IPS-15b (cell line): Measurements from ENCODE around the gene AVEN.
"Not testable (repeated sequence)": the region's sequence is repeated elsewhere in the genome, so short reads cannot be mapped to it uniquely, and the experiment has no call there.

Source experiments
- H3K27me3 ChIP-seq: one replicate; pipeline ENCODE4 v1.6.1; 2013; ENCODE audit warnings: low read length; ENCODE audit not compliant: control insufficient read depth, insufficient read depth
- H3K36me3 ChIP-seq: one replicate; pipeline ENCODE4 v1.6.1; 2013; ENCODE audit warnings: low read length; ENCODE audit not compliant: control insufficient read depth, insufficient read depth
- H3K4me1 ChIP-seq: one replicate; pipeline ENCODE4 v1.6.1; 2013; ENCODE audit warnings: mild to moderate bottlenecking, low read length; ENCODE audit not compliant: control insufficient read depth, insufficient read depth
- H3K4me3 ChIP-seq: one replicate; pipeline ENCODE4 v1.5.1; 2013; ENCODE audit warnings: low read depth, low read length
- H3K9ac ChIP-seq: one replicate; pipeline ENCODE4 v1.6.1; 2013; ENCODE audit warnings: low read depth, mild to moderate bottlenecking, low read length
- H3K9me3 ChIP-seq: one replicate; pipeline ENCODE4 v1.6.1; 2013; ENCODE audit warnings: mild to moderate bottlenecking, low read length; ENCODE audit not compliant: control insufficient read depth, insufficient read depth

Gene AVEN

DNA sequence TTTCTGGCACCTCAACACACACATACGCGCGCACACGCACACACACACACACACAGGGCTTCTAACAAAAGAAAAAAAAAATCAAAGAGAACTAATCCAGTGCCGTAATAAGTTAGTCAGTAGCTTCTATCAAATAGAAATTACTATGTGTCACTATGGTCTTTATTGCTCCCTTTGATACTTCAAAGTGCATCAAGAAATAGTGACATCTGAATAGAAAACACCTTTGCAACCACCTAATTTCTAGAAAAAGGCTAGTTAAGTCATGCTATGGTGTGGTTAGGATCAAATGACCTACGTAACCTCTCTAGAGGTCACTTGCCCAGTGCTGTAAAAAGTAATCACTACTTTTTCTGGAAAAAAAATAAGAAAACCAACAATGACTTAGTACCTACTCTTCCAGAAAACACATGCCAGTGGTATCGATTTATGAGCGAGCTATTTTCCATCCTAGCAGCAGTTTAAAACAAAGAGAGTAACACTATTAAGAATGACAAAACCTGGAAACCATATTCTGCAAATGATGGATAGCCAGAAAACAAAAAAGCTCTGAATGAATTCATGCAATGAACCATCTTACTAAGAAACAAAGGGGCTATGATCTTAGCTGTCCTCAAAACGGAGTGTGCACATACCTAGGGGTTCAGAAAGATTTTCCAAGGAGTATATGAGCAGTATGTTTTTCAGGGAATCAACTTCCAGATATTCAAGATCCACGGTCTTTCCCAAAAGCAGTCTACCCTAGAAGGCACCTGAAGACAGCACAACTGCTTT, 6.8 kb downstream of the AVEN start:
- Histone ChIP-seq H3K4me1 (no peaks in the 10 kb centered on the region), H3K27me3 (no peaks in the 10 kb centered on the region), H3K4me3 (no peak overlapping the region), H3K9ac (no peak overlapping the region), H3K9me3 (no peaks in the 10 kb centered on the region), H3K36me3 (no peaks in the 10 kb centered on the region)

GRCh38 chr15:34027606-34028005, 11.4 kb downstream of the AVEN start:
- Histone ChIP-seq H3K27me3 (no peaks in the 10 kb centered on the region), H3K4me3 (no peak overlapping the region), H3K36me3 (no peaks in the 10 kb centered on the region), H3K9ac (no peak overlapping the region), H3K9me3 (no peaks in the 10 kb centered on the region), H3K4me1 (no peaks in the 10 kb centered on the region)

DNA sequence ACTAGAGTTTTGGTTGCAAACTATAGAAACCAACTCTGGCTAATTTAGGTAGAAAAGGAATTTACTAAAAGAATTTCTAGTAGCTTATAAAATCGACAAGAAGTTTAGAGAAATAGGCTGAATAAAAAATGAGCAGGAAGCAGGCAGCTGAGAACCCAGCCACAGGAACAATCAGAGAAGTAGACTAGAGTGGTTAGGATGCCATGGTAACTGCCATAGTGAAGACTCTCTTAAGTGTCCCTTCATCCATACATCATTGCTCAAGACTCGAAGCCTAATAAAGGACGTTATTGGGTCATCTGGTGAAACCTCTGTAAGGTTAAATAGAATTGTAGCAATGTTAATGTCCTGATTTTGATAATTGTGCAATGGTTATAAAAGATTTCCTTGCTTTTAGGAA, 13.8 kb downstream of the AVEN start:
- no peaks in the 10 kb centered on the region for H3K4me1 ChIP-seq
- H3K9me3 ChIP-seq, result no peaks in the 10 kb centered on the region
- no peak overlapping the region for H3K9ac ChIP-seq
- H3K4me3 ChIP-seq, result no peak overlapping the region
- no peaks in the 10 kb centered on the region for H3K27me3 ChIP-seq
- no peaks in the 10 kb centered on the region for H3K36me3 ChIP-seq

DNA sequence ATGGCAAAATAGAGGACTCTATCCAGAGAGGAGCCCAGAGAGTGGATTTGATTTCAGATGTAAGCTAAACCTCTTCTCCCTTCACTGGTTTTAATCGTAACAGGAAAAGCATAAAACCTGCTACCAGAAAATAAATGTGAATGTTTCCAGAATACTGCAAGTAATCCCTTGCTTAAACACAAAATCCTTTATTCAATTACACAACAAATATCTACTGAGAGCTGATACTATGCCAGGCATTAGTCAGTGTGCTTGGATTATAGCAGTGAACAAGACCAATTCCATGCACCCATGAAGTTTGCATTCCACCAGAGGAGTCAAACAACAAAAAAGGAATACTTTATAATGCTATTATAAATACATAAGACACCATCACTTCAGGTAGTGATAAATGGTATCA, 15.1 kb downstream of the AVEN start:
- no peaks in the 10 kb centered on the region for H3K9me3 ChIP-seq
- H3K9ac ChIP-seq, result no peak overlapping the region
- H3K36me3 ChIP-seq, result no peaks in the 10 kb centered on the region
- H3K27me3 ChIP-seq, result no peaks in the 10 kb centered on the region
- no peaks in the 10 kb centered on the region for H3K4me1 ChIP-seq
- no peak overlapping the region for H3K4me3 ChIP-seq

GRCh38 chr15:34019369-34019990, 19.5 kb downstream of the AVEN start:
- Histone ChIP-seq H3K27me3 (no peaks in the 10 kb centered on the region), H3K36me3 (no peaks in the 10 kb centered on the region), H3K4me1 (peaks cover 2% of the 10 kb centered on the region), H3K9ac (no peak overlapping the region), H3K9me3 (no peaks in the 10 kb centered on the region), H3K4me3 (no peak overlapping the region)

GRCh38 chr15:34018738-34019137, 20.3 kb downstream of the AVEN start:
- H3K36me3 ChIP-seq, H3K4me3 ChIP-seq, H3K4me1 ChIP-seq, H3K9me3 ChIP-seq, H3K27me3 ChIP-seq, H3K9ac ChIP-seq: not testable (repeated sequence)

GRCh38 chr15:34018021-34018645, 20.9 kb downstream of the AVEN start:
- H3K9me3 ChIP-seq, result no peaks in the 10 kb centered on the region

GRCh38 chr15:34014556-34014955, 24.4 kb downstream of the AVEN start:
- no peak overlapping the region for H3K4me3 ChIP-seq
- H3K36me3 ChIP-seq, result no peaks in the 10 kb centered on the region
- no peaks in the 10 kb centered on the region for H3K27me3 ChIP-seq
- peaks cover 2% of the 10 kb centered on the region for H3K4me1 ChIP-seq
- H3K9me3 ChIP-seq, result no peaks in the 10 kb centered on the region
- no peak overlapping the region for H3K9ac ChIP-seq

More at GRCh38 chr15:34018021-34018645, 20.9 kb downstream of the AVEN start:
- Histone ChIP-seq H3K36me3 (no peaks in the 10 kb centered on the region), H3K4me1 (peaks cover 2% of the 10 kb centered on the region), H3K27me3 (no peaks in the 10 kb centered on the region), H3K9ac (no peak overlapping the region), H3K4me3 (no peak overlapping the region)

DNA sequence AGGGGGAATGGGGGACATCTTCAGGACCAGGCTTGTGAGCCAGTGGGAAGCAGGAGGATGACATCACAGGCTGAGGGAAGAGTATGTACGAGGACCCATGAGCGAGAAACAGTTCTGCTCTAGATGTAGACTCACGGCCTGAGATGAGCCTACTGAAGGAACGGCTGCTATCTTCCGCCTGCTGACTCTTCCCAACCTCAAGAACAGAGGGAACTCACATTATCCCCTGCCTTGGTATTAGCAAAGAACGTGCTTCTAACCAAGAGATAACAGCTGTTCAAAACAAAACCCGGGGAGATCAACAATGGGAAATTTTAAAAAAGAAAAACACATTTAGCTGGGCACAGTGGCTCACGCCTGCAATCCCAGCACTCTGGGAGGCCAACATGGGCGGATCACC, 25.3 kb downstream of the AVEN start:
- Histone ChIP-seq H3K4me1 (peaks cover 2% of the 10 kb centered on the region), H3K36me3 (no peaks in the 10 kb centered on the region)

DNA sequence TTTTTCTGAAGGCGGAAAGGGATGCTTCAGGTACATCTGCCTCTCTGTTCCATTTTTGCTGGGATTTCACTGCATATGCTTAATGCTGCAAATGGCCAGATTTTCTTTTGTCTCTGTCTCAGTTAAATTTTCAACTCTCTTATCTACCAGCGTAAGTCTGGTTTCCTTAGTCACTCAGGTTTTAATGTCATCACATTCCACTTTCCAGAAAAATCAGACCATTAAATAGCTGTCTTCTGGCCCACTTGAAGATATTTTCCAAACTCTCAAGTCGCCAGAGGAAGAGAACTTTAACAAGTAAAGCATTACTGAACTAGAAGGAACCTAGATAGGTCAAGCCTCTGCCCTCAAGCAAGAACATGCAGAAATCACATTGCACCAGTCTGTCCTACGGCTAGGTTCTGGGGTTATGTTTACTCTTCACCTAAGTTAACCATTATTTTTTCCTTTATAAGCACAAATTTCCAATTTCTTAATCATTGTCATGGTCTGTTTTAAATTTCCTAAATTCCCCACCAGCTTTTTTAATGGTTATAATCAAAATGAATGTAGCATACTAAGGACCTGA, 26.5 kb downstream of the AVEN start:
- Histone ChIP-seq H3K9ac (no peak overlapping the region), H3K36me3 (no peaks in the 10 kb centered on the region), H3K4me3 (no peak overlapping the region), H3K4me1 (peaks cover 2% of the 10 kb centered on the region), H3K9me3 (no peaks in the 10 kb centered on the region), H3K27me3 (no peaks in the 10 kb centered on the region)

More for the DNA sequence above, 25.3 kb downstream of the AVEN start:
- H3K9me3 ChIP-seq, result no peaks in the 10 kb centered on the region
- H3K27me3 ChIP-seq, result no peaks in the 10 kb centered on the region
- no peak overlapping the region for H3K4me3 ChIP-seq
- H3K9ac ChIP-seq, result no peak overlapping the region

DNA sequence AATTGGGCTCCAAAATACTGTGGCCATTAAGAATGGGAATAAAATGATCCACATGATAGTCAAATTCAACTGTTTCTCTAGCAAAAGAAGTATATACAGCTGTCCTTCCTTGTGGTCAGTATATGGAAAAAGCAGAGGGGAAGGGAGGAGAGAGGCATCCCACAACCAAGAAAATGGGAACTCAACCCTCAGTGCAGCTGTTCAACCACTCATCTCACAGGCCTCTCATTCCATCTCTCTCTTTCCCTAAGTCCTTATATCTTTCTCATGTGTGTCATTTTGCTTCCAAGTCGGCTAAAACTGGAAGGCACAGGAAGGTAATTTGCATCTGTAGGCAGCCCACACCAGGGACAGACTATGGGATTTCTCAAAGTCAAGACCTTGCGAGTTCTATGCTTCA, 27.5 kb downstream of the AVEN start:
- H3K9me3 ChIP-seq, result no peaks in the 10 kb centered on the region
- peaks cover 2% of the 10 kb centered on the region for H3K4me1 ChIP-seq
- no peak overlapping the region for H3K9ac ChIP-seq
- no peak overlapping the region for H3K4me3 ChIP-seq
- no peaks in the 10 kb centered on the region for H3K36me3 ChIP-seq
- no peaks in the 10 kb centered on the region for H3K27me3 ChIP-seq

DNA sequence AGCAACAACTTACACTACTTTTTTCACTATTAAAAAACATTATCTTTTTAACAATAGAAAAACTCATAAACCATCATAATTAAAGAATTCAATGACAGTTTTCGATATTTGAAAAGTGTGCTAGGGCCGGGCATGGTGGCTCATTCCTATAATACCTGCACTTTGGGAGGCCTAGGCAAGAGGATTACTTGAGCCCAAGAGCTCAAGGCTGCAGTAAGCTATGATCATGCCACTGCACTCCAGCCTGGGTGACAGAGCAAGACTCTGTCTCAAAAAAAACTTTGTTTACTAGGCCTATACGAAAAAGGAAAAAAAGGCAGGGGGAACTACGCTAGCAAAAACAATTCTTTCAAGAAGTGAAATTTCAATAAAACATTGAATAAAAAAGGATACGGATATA, 28.1 kb downstream of the AVEN start:
- Histone ChIP-seq H3K9me3 (no peaks in the 10 kb centered on the region), H3K27me3 (no peaks in the 10 kb centered on the region), H3K4me1 (no peaks in the 10 kb centered on the region), H3K4me3 (no peak overlapping the region), H3K9ac (no peak overlapping the region), H3K36me3 (no peaks in the 10 kb centered on the region)
